ENCODE data around the gene ECE2.

DNA sequence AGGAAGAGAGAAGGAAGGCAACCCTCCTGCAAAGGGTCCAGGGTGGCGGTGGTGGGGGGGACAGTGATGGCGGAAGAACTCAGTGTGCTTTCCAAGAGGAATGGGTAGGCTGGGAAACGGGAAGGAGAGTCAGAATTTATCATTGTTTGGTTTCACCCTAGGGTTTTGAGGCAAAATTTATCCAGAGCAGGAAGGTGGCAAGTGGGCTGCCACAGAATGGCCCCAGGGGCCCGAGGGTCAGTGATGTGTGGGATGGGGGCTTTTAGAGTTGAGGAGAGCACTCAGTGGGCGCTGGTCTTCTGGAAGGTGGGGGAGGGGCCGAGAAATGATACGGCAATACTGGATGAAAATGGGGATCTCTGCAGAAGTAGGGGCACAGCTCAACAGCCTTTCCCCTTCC, 62.2 kb downstream of the ECE2 start:
- TF ChIP-seq SUZ12 (IDR thresholded peaks at IDR 0.05; ENCODE audit: extremely low read depth, insufficient read depth, insufficient read length), result no peak
- TF ChIP-seq YY1 (IDR thresholded peaks at IDR 0.05; ENCODE audit: insufficient read depth, insufficient read length), result no peak

Measured in NT2/D1 (cell line).